HG03064 (cell line): ENCODE measurements around the gene UROD.
"Not testable (repeated sequence)": the region's sequence is repeated elsewhere in the genome, so short reads cannot be mapped to it uniquely, and the experiment has no call there.

Experiments
- ATAC-seq: cut with Tn5 transposase; IDR thresholded peaks from one replicate; pipeline ENCODE4 v1.9.1; 2021; ENCODE audit warnings: low read depth; ENCODE audit not compliant: unreplicated experiment

The UROD gene

DNA sequence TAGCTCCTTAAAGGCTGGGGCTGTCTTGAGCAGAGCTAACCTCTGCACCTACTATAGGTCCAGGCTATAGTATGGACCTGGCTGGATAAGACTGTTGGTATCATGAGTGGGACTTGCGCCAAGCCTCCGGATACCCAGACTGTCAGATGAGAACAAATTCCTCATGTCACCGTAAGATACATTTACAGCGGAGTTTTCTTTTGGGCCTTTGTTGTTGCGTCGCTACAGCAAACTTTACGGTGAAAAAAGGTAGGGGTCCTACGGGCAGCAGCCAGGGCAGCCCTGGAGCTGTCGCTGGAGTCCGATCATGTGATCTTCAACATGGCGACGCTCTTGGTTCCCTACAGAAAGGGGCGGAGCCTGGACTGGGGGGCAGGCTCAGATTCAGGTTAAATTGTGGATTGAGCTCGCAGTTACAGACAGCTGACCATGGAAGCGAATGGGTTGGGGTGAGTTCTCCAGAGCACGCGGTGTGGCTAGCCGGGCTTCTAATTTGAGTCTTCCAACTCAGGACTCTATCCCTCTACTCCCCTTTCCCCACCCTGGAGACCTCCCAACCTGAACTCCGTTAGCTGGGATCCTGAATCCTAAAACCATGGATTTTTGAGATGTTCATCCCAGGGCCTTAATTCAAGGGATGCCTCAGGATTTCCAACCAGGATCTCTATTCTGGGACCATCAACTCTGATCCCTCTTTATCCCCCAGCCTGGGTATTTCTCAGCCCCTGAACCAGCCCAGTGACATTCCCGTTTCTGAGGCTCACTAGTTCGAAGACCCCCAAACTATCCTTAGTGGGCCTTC, at the start of gene UROD:
UROD (plus strand) TSS at position 418 of the 802 bp plus-strand sequence; CDS start at position 430, 12 bp downstream.
- peak; percentile 39 for ATAC-seq

DNA sequence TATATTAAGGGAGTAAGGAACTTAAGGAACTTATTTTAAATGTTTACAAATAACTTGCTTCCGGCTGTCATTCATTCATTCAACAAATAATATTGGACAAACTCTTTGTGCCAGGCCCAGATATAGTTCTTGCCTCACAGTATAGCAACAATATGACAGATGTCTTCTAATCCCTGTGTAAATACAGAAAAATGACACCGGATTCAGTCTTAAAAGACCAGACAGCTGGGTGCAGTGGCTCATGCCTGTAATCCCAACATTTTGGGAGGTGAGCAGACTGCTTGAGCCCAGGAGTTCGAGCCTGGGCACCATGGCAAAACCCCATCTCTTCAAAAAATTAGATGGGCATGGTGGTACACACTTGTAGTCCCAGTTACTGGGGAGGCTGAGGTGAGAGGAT, 49.3 kb upstream of the UROD start:
- no peak for ATAC-seq

- no peak for ATAC-seq
Observed at GRCh38 chr1:44964396-44964795, 47.7 kb upstream of the UROD start.

GRCh38 chr1:44970317-44970716, 41.7 kb upstream of the UROD start:
- no peak for ATAC-seq

DNA sequence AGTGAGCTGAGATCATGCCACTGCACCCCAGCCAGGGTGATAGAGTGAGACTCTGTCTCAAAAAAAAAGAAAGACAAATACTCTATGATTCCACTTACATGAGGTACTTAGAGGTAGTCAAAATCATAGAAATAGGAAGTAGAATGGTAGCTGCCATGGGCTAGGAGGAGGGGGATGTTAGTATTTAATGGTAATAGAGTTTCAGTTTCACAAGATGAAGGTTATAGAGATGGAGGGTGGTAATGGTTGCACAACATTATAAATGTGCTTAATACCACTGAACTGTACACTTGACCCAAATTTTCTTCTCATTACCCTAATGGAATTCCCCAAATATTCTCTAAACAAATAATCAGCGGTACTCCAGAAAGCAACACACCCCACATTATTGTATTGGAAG, 38.4 kb upstream of the UROD start:
- no peak for ATAC-seq

DNA sequence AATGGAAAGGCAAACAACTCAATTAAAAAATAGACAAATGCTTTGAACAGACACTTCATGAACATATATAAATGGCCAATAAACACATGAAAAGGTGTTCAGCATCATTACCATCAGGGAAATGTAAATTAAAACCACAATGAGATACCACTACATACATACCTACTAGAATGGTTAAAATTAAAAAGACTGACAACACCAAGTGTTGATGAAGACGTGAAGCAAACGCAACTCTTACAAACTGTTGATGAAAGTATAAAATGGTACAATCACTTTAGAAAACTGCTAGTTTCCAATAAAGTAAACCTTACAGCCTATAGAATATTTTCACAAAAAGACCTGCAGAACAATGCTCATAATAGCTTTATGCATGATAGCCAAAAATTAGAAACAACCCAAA, 35.8 kb upstream of the UROD start:
- ATAC-seq = no peak

- not testable (repeated sequence) for ATAC-seq
Observed at GRCh38 chr1:44977372-44977771, 34.7 kb upstream of the UROD start.

DNA sequence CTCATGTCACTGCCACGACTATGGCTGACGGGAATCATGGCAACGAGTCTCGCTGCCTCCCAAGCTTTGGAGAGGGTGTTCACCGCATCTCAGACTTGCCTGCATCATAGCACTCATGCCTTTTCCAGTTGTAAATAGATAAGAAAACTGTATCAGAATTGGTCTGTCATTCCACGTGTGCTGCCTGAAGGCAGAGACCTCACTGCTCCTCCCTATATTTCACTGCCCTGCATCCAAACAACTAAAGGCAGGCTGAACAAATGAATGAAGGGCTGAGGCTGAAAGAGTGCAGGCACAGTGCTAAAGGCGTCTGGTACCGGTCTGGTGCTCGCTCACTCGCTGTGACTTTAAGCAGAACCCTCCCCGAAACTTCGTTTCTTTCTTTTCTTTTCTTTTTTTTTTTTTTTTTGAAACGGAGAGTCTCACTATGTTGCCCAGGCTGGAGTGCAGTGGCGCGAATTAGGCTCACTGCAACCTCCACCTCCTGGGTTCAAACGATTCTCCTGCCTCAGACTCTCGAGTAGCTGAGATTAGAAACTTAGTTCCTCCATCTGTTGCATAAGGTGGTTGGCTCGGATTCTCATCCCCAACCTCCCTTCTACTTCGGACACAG, 26.2 kb upstream of the UROD start:
- ATAC-seq = peak; percentile 13

DNA sequence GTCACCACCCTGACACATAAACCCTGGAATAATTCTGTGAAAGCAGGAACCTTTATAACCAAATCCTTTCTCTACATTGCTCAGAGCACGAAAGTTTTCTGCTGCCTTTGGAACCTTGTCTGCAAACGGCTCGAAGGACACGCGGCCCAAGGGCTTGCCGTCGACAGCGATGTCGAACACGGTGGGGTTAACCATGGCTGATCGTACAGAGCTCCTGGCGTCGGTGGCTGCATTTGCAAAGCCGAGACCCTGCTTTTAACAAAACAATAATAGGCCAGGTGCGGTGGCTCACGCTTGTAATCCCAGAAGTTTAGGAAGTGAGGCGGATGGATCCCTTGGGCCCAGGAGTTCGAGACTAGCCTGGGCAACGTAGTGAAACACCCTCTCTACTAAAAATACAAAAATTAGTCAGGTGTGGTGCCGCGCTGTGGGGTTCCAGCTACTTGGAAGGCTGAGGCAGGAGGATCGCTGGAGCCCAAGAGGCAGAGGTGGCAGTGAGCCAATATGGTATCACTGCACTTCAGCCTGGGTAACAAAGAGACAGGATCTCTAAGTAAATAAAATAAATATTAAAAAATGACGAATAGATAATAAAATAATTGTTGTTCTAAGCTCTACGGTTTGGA, 23.4 kb upstream of the UROD start:
- ATAC-seq = no peak

- ATAC-seq = no peak
Observed at GRCh38 chr1:44994309-44994898, 17.6 kb upstream of the UROD start.

DNA sequence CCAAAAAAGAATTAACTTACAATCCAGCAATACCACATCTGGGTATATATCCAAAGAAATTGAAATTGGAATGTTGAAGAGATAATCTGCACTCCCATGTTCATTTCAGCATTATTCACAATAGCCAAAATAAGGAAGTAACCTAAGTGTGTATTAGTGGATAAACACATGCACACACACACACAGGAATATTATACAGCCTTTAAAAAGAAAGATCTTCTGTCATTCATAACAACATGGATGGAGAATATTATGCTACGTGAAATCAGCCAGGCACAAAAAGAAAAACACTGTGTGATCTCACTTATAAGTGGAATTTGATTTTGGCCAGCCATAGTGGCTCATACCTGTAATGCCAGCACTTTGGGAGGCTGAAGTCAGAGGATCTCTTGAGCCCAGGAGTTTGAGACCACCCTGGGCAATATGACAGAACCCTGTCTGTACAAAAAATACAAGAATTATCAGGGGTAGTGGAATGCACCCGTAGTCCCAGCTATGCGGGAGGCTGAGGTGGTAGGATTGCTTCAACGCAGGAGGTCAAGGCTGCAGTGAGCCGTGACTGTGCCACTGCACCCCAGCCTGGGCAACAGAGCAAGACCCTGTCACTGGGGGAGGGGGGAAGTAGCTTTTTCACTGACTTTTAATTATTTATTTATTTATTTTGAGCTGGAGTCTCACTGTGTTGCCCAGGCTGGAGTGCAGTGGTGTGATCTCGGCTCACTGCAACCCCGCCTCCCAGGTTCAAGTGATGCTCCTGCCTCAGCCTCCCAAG, 16.4 kb upstream of the UROD start:
- no peak for ATAC-seq

GRCh38 chr1:44999232-44999631, 12.8 kb upstream of the UROD start:
- no peak for ATAC-seq

- no peak for ATAC-seq
Observed at GRCh38 chr1:45001011-45001481, 11.0 kb upstream of the UROD start.

- not testable (repeated sequence) for ATAC-seq
Observed at GRCh38 chr1:45001576-45001975, 10.5 kb upstream of the UROD start.

DNA sequence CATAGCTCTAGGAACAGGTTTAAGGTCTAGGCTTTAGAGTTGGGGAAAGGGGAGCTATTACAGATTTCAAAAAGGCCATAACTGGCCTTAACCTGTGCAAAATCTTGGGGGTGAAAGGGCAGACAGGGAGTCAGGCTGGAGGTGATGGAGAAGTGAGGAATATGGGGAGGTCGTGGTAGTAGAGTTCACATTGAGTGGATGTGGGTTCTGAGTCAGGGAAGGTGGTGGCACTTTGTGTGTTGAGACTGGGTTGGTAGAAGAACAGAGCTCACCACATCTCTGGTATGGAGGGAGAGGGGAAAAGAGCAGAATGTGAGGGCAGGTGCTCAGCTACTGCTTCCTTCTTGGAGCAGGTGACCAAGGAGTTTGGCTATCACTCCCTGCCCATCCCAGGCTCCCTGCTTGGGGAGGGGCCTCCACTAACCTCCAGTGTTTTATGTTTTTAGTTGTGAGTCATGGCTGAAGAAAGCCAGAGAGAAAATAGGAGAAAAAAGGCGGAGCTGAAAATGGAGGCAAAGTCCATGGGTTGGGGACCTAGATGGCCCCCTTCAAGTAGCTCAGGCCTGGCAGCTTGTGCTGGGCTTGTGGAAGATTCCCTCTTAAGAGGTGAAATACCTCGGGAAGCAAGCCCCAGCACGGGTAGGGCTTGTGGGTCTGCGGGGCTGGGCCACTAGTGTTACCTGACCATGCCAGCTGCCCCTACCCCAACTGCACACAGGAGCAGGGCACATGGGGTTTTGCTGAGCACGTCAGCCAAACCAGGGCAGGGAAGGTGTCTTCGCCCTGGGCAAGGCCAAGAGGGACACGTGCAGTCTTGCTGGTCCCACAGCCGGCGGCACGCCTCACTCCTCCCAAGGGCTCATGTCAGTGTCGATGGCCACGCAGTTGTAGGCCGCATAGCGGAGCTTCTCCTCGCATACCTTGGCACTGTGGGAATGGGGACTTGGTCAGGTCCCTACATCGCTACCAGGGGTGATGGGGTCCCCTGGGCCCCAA, 9.1 kb upstream of the UROD start:
- no peak for ATAC-seq

DNA sequence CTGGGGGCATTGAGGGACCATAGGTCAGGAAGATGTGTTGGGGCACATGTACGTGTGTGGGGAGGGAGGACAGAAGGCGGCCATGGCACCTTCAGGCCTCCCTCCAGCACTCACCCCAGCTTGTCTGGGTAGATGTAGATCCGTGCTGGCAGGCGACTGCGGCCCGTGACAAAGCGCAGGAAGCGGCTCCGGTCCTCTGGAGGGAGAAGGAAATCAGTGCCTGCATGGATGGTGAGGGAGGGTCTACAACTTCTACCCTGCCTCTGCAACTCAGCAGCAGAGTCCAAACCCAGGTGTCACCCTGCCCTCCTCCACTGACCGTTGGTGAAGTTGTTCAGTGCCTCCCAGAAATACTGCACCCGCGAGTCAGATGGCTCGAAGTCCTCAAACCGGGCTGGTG, 8.3 kb upstream of the UROD start:
- ATAC-seq = no peak

GRCh38 chr1:45004281-45004920, 7.7 kb upstream of the UROD start:
- no peak for ATAC-seq

DNA sequence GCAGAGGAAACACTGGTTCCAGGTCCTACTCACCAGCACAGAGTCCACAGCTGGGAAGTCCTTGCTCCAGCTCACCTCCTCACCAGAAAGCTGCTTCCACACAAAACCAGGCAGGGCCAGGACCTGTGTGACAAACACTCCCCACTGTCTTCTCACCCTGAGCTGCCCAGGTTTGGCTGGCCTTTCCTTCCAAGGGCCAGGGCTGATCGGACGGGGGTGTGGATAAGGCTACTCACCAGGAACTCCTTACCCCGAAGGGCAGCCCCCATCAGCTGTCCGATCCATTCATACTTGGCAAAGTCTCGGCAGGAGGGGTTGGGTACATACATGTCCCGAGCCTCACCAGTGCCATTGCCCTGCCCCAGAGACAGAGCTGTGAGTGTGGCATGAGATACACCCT, 6.3 kb upstream of the UROD start:
- ATAC-seq = no peak

- ATAC-seq = no peak
Observed at GRCh38 chr1:45007311-45007710, 4.7 kb upstream of the UROD start.
